ENCODE results near the gene FIGLA.

The FIGLA gene, protein sequence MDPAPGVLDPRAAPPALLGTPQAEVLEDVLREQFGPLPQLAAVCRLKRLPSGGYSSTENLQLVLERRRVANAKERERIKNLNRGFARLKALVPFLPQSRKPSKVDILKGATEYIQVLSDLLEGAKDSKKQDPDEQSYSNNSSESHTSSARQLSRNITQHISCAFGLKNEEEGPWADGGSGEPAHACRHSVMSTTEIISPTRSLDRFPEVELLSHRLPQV

DNA sequence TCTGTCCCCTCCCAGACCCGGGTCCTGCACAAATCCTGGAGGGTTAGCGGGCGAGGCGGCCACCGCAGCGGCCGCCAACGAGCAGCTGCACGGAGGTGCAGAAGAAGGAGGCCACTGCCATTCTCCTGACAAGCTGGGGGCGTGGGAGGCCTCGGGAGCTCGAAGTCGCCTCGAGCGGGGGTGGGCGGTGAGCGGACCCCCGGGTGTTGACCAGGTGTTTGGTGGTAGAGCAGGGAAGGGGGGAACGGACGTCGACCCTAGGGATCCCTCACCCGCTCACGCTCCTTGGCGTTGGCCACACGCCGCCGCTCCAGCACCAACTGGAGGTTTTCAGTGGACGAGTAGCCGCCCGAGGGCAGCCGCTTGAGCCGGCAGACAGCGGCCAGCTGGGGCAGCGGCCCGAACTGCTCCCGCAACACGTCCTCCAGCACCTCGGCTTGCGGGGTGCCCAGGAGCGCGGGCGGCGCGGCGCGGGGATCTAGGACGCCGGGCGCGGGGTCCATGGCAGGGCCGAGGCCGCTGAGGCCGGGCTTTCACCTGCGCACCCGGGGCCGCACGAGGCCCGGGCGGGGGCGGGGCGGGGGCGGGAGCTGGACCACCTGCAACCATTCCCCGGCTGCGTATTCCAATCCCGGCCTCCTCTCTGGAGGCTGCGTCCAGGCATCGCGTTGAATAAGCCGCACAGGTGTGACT is at the start of gene FIGLA:
TSS of gene FIGLA (minus strand) at position 508 of the 693 bp plus-strand sequence. CDS start at position 503, 5 bp downstream.
- no peak within 1 kb of the TSS; the same call in 1 of the 2 replicates for H3K4me3 ChIP-seq (ENCODE audit: control insufficient read depth, low read depth, low read length)
- no peak for DNase-seq (ENCODE audit: low read depth)

DNA sequence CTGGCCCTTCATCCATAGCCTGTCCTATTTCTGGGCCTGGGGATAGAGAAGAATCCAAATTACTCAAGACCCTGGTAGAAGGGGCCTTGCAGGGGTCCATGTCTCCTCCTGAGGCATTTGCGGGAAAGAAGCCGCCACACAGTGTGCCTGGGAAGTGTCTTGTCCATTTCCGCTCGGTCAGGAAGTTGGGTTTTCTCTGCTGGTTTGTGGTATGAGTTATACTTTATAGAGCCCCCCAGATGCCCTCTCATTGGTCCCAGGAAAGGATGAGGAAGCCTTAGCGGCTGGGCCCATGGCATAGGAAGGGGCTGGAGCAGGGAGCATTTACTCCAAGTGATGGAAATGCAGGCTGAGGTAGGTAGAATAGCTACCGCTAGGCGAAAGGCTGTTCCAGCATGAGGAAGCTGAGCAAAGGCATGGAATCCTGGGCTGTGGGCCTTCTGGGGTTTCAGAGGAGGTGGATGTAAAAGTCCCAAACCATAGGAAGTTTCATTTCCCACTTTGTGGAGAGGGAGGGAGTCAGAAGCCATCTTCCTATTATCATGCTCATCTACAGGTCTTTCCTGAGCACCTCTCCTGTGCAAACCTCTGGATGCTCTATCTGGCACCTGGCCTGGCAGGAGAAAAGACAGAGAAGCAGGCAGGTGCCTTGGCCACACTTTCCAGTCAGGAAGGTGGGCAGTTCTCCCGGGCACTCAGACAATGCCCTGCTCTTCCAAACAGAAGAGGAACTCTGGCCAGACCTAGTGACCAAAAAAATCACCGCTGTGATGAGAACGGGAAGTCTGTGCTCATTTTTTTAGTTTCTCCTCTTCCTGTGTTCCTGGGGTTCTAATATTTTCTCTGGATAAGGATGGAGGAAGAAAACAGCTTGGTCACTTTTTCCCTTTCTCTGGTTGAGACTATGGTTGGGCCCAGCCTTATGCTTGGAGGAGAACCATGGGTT is 47.8 kb upstream of the FIGLA start:
- DNase-seq (ENCODE audit: low read depth): no peak
- TF ChIP-seq, protein P1, sequence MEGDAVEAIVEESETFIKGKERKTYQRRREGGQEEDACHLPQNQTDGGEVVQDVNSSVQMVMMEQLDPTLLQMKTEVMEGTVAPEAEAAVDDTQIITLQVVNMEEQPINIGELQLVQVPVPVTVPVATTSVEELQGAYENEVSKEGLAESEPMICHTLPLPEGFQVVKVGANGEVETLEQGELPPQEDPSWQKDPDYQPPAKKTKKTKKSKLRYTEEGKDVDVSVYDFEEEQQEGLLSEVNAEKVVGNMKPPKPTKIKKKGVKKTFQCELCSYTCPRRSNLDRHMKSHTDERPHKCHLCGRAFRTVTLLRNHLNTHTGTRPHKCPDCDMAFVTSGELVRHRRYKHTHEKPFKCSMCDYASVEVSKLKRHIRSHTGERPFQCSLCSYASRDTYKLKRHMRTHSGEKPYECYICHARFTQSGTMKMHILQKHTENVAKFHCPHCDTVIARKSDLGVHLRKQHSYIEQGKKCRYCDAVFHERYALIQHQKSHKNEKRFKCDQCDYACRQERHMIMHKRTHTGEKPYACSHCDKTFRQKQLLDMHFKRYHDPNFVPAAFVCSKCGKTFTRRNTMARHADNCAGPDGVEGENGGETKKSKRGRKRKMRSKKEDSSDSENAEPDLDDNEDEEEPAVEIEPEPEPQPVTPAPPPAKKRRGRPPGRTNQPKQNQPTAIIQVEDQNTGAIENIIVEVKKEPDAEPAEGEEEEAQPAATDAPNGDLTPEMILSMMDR (IDR thresholded peaks at IDR 0.05; ENCODE audit: control insufficient read depth, insufficient read depth, low read depth, low read length, missing control alignments): no peak
- no peak overlapping the region for H3K4me3 ChIP-seq (ENCODE audit: control insufficient read depth, low read depth, low read length)

More for the DNA sequence above, at the start of gene FIGLA:
- TF ChIP-seq, protein P1 (IDR thresholded peaks at IDR 0.05; ENCODE audit: control insufficient read depth, insufficient read depth, low read depth, low read length, missing control alignments): no peak

DNA sequence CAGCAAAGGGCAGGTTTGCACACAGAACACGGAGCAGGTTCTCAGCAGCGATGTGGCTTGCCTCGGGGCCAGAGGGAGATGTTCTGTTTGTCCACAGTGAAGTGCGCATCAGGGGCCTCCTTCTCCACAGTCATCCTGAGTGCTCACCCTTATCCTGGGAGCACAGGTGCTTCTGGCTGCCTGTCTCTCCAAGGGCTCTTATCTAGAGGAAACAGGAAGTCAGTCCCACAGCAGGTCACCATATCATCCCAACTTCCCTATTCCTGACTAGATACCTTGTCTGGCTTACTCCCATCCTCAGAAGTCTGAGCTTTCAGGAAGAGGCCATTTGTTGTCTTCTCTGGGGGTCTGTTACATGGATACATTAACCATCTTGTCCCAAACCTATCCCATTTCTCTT is 45.2 kb upstream of the FIGLA start, which contains the start of gene CD207:
TSS of gene CD207 (minus strand) at position 174 of the 400 bp plus-strand sequence. CDS start at position 134, 40 bp downstream.
- TF ChIP-seq, protein P1 (IDR thresholded peaks at IDR 0.05; ENCODE audit: control insufficient read depth, insufficient read depth, low read depth, low read length, missing control alignments): no peak
- no peak for DNase-seq (ENCODE audit: low read depth)
- H3K4me3 ChIP-seq (ENCODE audit: control insufficient read depth, low read depth, low read length): no peak within 1 kb of the TSS

DNA sequence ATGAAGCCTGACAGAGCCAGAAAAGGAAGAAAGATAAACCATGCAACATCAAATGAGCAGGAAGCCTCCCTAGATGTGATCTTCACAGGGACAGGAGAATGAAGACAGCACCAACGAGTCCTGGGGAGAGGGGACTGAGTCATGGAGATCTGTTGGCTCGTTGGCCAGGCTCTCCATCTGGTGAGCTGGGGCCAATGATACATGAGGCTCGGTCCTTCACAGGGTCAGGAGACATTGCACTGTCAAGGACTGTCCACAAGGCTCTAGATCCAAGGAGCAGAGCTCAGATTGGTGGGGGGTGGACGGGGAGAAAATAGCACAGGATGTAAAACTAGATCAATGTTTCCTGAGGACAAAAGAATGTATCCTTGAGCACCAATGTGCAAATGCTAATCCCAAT is 44.4 kb upstream of the FIGLA start:
- no peak for DNase-seq (ENCODE audit: low read depth)
- TF ChIP-seq, protein P1 (IDR thresholded peaks at IDR 0.05; ENCODE audit: control insufficient read depth, insufficient read depth, low read depth, low read length, missing control alignments): no peak
- H3K4me3 ChIP-seq (ENCODE audit: control insufficient read depth, low read depth, low read length): no peak overlapping the region

DNA sequence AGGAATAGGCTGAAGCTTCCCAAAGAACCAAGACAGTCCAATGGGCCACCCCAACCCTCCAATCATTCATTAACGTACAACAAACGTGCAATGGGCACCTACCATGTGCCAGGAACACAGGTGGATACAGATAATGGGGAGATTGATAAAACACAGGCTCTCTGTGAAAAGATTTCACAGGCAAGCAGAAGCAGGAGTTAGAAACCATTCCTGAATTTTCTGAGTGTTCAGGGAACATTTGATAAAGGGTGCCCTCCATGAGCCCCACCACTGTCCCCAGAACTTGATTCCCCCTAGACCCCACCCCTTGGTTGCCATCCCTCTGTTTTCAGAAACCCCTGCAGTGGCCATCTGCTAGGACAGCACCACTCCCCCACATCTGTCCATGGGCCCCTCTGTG is 43.7 kb upstream of the FIGLA start:
- TF ChIP-seq, protein P1 (IDR thresholded peaks at IDR 0.05; ENCODE audit: control insufficient read depth, insufficient read depth, low read depth, low read length, missing control alignments): no peak
- DNase-seq (ENCODE audit: low read depth): no peak
- no peak overlapping the region for H3K4me3 ChIP-seq (ENCODE audit: control insufficient read depth, low read depth, low read length)

DNA sequence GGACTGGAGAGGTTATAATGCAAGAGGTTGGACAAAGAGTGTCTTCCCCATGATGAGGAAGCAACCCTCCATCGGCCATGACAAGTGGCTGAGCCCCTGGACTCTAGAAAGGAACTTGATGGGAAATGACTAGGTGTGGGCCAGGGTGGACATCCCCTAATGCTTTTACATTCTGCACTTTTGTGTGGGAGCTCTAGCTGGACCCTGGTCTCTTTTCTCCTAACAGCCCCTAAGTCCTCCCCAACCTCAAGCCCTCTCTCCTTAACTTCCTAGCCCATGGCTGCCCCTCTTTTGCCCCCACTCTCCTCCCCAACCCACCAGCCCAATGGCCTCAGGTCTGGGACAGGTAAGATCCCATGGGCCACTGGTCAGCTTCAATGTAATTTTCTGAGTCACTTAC is 42.8 kb upstream of the FIGLA start:
- H3K4me3 ChIP-seq (ENCODE audit: control insufficient read depth, low read depth, low read length): no peak overlapping the region
- TF ChIP-seq, protein P1 (IDR thresholded peaks at IDR 0.05; ENCODE audit: control insufficient read depth, insufficient read depth, low read depth, low read length, missing control alignments): no peak
- DNase-seq (ENCODE audit: low read depth): no peak
